H7 (cell line): Measurements from ENCODE around the gene CARMIL3. TPM values are rescaled to one million over a fixed set of nuclear protein-coding genes. Genes with fewer than 3 reads are reported as not detected.
A peak's percentile ranks its signal among the peaks of the same experiment; 100 is the strongest.

ENCODE experiments used
- DNase-seq: peaks from one replicate; pipeline ENCODE4 v3.0.0; 2012
- H3K27me3 ChIP-seq: 2 replicates; pipeline ENCODE4 v1.6.0; 2011; ENCODE audit warnings: mild to moderate bottlenecking, low read length; ENCODE audit not compliant: control insufficient read depth, insufficient read depth
- H3K36me3 ChIP-seq: replicated peaks from 2 replicates; pipeline ENCODE4 v1.5.1; 2011; ENCODE audit warnings: low read length; ENCODE audit not compliant: control insufficient read depth, insufficient read depth
- H3K4me3 ChIP-seq: 2 replicates; pipeline ENCODE4 v1.5.1; 2011; ENCODE audit warnings: low read depth, mild to moderate bottlenecking, control low read depth, low read length, moderate library complexity; ENCODE audit not compliant: insufficient read depth
- total RNA-seq: library from RNA; depleted of rRNA; stranded (reverse); fragments of >200 nt; shearing (Covaris generic); gene quantifications from 2 replicates; pipeline ENCODE4 v1.2.3, GENCODE V29; 2014

The CARMIL3 gene
- total RNA-seq, 1 experiment from 2014 or later = 2.3 TPM

- Histone ChIP-seq H3K4me3 (no peak overlapping the region), H3K27me3 (no peaks in the 10 kb centered on the region), H3K36me3 (no peaks in the 10 kb centered on the region)
- peak; percentile 22 for DNase-seq
Observed at GRCh38 chr14:24064091-24064795, 12.4 kb downstream of the CARMIL3 start.

GRCh38 chr14:24064856-24065255 is 13.0 kb downstream of the CARMIL3 start:
- DNase-seq = peak; percentile 54
- H3K36me3 ChIP-seq = no peaks in the 10 kb centered on the region
- H3K27me3 ChIP-seq = no peaks in the 10 kb centered on the region
- no peak overlapping the region for H3K4me3 ChIP-seq

DNA sequence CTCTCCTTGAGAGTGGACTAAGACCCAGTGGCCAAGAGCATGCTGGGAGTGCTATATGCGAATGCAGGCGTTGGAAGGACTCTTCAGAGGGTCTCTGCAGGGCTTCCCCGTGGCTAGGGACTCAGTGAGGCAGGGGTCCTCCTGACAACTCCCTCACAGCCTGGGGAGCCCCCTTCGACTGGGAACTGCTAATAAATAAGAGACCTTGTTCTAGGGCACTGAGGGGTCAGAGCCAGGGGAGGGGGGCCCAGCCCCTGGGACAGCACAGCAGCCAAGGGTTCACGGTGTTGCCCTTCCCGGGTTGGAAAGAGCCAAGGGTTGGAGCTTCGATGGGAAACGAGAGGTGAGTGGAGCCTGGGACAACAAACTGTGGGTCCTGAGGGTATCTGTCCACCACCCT is 13.6 kb downstream of the CARMIL3 start:
- no peaks in the 10 kb centered on the region for H3K36me3 ChIP-seq
- peak; percentile 43 for DNase-seq
- H3K27me3 ChIP-seq = no peaks in the 10 kb centered on the region
- no peak overlapping the region for H3K4me3 ChIP-seq

DNA sequence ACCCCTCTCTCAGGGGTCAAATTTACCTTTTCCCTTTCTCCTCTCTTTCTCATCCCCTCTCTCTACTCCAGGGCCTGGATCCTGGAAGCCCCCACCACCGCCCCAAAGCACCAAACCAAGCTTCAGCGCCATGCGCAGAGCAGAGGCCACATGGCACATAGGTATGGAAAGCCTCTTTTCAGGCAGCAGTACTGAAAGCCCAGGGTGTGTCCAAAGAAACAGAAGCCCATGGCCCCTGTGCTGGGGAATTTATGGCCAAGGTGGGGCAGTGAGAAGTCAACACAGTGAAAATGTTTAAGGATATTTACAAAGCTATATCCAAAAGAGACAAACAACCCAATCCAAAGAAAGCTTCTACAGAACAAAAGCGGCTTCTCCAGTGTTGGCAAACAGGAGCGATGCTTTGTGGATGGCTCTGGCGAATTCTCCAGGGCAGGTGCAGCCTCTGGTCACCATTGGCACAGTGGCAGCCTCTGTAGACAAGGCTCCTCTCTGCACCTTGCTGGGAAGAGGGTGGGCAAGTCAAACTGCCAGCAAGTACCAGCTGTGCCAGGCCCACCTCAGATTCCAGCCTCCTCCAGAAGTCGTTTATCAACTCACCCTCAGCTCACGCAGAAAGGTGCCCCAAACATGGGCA is 14.8 kb downstream of the CARMIL3 start:
- Histone ChIP-seq H3K36me3 (no peaks in the 10 kb centered on the region), H3K4me3 (no peak overlapping the region), H3K27me3 (no peaks in the 10 kb centered on the region)
- no peak for DNase-seq

- H3K27me3 ChIP-seq = no peaks in the 10 kb centered on the region
- H3K36me3 ChIP-seq = no peaks in the 10 kb centered on the region
- no peak overlapping the region for H3K4me3 ChIP-seq
- no peak for DNase-seq
Observed at GRCh38 chr14:24067133-24068082, 15.6 kb downstream of the CARMIL3 start.

GRCh38 chr14:24068711-24069410 is 17.1 kb downstream of the CARMIL3 start:
- no peak for DNase-seq
- no peaks in the 10 kb centered on the region for H3K27me3 ChIP-seq
- H3K4me3 ChIP-seq = no peak overlapping the region
- H3K36me3 ChIP-seq = no peaks in the 10 kb centered on the region

GRCh38 chr14:24069411-24069735 is 17.6 kb downstream of the CARMIL3 start:
- no peak for DNase-seq
- no peak overlapping the region for H3K4me3 ChIP-seq
- no peaks in the 10 kb centered on the region for H3K27me3 ChIP-seq
- no peaks in the 10 kb centered on the region for H3K36me3 ChIP-seq

GRCh38 chr14:24070285-24071143 is 18.7 kb downstream of the CARMIL3 start:
- Histone ChIP-seq H3K4me3 (no peak overlapping the region), H3K36me3 (no peaks in the 10 kb centered on the region), H3K27me3 (no peaks in the 10 kb centered on the region)
- DNase-seq = no peak

DNA sequence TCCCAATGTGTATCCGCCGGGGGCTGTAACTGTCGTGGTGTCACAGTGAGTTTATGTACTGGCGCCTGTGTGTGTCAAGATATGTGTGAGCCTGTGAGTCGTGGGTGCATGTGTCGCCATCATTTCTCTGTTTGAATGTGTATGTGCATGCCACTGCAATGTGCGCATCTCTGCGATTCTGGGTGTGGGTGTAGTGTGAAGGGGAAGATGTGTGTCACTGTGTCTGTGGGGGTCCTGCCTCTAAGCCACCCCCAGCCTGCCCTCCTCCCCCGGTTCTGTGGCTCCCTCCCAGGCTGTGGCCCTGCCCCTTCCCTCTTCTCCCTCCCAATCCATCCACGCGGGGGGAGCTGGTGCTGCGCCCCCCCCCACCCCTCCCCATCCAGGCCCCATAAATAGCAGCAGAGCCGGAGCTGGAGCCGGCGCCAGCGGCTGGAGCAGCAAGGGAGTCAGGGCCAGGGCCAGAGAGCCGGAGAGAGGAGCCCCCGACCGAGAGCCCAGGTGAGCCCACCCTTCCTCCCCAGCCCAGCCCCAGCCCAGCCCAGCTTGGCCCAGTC is 19.4 kb downstream of the CARMIL3 start, which contains the start of gene CPNE6:
Gene CPNE6, plus strand, starts transcription at position 419 of the 554 bp plus-strand sequence. CDS start 1,375 bp downstream, outside the sequence.
- DNase-seq = no peak
- no peak within 1 kb of the TSS for H3K4me3 ChIP-seq
- no peaks in the 10 kb centered on the region for H3K36me3 ChIP-seq
- H3K27me3 ChIP-seq = no peaks in the 10 kb centered on the region

GRCh38 chr14:24071836-24072430 is 20.1 kb downstream of the CARMIL3 start:
- DNase-seq = no peak
- H3K36me3 ChIP-seq = no peaks in the 10 kb centered on the region
- H3K27me3 ChIP-seq = no peaks in the 10 kb centered on the region
- no peak overlapping the region for H3K4me3 ChIP-seq

GRCh38 chr14:24072436-24072835 is 20.6 kb downstream of the CARMIL3 start:
- no peak for DNase-seq
- H3K4me3 ChIP-seq = no peak overlapping the region
- no peaks in the 10 kb centered on the region for H3K36me3 ChIP-seq
- no peaks in the 10 kb centered on the region for H3K27me3 ChIP-seq

DNA sequence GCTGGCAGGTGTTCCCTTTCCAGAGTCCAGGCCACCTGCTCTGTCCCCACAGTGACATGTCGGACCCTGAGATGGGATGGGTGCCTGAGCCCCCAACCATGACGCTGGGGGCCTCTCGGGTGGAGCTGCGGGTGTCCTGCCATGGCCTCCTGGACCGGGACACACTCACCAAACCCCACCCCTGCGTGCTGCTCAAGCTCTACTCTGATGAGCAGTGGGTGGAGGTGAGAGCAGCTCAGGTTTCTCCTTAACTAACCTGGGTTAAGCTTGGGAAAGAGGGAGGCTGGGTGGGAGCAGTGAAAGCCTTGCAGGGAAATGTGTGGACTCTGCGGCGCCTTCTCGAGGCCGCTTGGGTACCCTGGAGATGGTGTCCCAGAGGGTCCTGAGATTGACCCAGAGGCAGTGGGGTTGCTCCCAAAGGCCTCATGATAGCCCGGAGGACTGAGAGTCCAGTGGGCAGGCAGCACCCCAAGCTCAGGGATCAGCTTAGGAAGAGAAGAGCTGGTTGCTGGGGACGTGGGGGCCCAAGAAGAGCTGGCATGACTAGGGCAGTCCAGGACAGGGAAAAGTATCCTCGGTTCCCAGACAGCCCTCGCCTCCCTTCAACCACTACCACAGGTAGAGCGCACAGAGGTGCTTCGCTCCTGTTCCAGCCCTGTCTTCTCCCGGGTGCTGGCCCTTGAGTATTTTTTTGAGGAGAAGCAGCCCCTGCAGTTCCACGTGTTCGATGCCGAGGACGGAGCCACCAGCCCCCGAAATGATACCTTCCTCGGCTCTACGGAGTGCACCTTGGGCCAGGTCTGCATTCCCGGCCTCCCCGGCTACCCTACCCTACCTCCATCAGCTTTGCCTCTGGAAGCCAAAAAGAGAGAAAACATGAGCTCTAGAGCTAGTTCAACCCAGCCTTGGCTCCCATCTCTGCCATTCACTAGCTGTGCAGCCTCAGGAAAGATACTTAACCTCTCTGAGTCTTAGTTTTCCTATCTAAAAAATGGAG is 21.4 kb downstream of the CARMIL3 start:
- Histone ChIP-seq H3K27me3 (no peaks in the 10 kb centered on the region), H3K36me3 (no peaks in the 10 kb centered on the region), H3K4me3 (no peak overlapping the region)
- DNase-seq = peak; percentile 56
